SK-N-MC (cell line): ENCODE measurements around the gene IL11RA.

Source experiments
- EZH2 ChIP-seq: fragments of 200-600 bp; sonication (generic); IDR thresholded peaks from one replicate; pipeline ENCODE4 v1.6.1; 2017; ENCODE audit warnings: antibody characterized with exemption
- POLR2AphosphoS5 ChIP-seq: IDR thresholded peaks from 2 replicates; pipeline ENCODE4 v1.6.1; 2012; ENCODE audit warnings: mild to moderate bottlenecking, low read depth, low read length, borderline replicate concordance

DNA sequence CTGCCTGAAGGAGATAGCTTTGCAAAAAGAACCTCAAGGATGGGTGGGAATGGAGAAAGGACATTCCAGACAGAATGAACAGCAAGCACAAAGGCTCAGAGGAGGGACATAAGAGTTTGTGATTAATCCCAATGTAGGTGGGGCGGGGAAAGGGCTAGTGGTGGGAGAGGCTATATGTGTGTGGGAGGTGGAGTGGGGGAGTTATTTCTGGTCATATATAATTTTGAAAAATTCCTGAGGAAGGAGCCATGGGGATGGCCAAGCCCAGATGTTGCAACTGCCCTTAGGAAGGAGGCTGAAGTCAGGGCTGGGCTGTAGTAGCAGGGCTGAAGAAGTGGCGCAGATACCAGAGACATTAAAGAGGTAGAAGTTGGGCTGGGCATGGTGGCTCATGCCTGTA, 23.9 kb downstream of the IL11RA start:
- TF ChIP-seq EZH2 (no peak), POLR2AphosphoS5 (no peak)
